ENCODE measurements around the gene ZKSCAN7.
"Not testable (repeated sequence)": the region's sequence is repeated elsewhere in the genome, so short reads cannot be mapped to it uniquely, and the experiment has no call there.

The ZKSCAN7 gene

GRCh38 chr3:44577354-44577952, 22.5 kb downstream of the ZKSCAN7 start:
- not testable (repeated sequence) for DNase-seq

DNA sequence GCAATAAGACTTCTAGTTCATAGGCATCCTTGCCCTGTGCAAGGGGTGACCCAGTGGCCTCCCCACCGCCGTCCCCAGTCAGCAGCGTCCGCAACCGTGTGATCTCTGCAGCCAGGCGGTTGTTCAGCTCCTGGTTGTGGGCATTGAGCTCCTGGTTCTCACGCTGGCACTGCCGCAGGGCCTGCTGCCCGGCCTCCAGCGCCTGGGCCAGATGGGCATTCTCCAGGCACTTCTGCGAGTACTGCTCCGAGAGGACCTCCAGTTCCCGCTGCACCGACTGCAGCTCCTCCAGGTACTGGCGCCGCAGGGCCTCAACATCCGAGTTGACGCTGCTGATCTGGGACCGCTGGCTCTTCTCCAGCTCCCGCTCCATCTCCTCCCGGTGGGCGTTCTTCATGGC, 23.3 kb downstream of the ZKSCAN7 start:
- not testable (repeated sequence) for DNase-seq

DNA sequence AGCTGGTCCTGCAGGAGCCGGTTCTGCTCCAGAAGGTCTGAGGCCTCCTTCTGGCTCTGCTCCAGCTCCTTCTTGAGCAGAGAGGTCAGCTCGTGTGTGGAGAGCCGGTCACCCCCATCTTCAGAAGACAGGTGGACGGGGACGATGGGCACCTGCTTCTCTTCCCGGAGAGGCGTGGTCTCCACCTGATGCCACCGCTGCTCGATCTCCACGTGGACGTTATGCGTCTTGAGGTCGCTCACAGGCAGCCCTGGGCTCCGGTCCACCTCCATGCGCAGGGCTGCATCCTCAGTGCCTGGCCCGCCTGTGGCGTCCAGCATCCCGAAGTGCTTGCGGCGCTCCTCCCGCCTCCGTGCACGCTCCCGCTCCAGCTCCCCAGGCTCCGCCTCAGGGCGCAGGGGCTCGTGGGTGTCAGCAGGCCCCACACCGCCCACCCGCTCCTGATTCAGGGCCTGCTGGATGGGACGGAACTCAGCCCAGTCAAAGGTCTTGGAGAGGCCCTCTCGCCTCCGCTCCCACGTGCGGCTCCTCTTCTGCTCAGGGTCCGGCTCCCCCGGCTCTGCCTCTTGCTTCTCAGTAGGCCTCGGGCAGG, 24.0 kb downstream of the ZKSCAN7 start:
- not testable (repeated sequence) for DNase-seq

- DNase-seq, result not testable (repeated sequence)
Measured at GRCh38 chr3:44579749-44580148, 24.8 kb downstream of the ZKSCAN7 start.

DNA sequence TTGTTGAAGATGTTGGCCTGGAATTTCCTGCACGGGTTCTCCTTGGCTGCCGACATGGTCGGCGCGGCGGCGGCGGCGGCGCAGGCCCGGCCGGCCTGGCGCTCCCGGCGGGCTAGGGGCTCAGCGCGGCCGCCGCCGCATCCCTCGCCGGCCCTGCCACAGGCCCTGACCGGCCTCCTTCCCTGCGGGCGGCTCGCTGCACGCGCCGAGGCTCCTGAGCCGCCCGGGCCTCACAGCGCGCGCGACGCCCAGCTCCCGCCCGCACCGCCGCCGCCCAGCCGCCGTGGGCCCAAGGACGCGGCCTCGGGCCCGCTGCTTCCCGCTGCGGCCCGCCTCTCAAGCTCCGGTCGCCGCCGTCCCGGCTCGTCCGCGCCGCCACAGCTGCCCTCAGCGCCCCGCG, 26.0 kb downstream of the ZKSCAN7 start:
- DNase-seq, result not testable (repeated sequence)

DNA sequence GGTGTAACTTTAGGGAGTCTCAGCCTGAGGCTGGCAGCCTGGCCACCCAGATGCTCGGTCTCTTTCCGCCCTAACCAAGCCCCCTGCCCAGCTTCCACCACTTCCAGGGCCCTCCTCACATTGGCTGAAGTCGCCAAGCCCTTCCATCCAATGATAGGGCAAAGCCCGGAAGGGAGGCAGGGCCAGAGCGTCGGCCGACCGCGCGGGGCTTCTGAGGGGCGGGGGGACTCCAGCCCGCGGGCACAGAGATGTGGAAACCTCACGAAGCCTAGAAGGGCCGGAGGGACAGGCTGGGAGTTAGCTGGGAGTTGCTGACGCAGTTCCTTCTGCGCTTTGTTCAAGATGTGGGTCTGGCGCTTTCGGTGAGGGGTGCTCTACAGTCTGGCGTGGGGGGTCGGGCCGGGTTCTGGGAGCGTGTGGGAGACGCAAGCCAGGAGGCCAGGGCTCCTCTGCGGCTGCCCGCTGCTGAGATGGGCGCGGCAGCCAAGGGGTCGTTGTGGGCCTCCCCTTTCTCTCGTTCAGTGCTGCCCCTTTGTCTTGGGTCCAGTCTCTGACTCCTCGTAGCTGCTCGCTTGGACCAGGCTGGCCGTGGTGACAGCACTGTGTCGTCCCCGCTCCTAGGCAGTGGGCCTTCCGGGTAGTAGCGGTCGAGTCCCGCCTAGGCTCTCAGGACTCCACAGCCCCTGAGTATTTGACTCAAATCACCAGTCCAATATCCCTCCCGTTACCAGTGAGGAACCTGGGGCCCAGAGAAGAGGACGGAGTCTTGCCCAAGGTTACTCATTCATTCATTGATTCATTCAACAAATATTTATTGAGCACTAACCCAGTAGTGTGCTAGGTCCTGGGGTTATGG, 29.9 kb downstream of the ZKSCAN7 start, which contains the start of gene ZNF660:
Gene ZNF660 (plus strand): TSS at position 319 of the 856 bp plus-strand sequence. CDS start 9,230 bp downstream, outside the sequence.
- DNase-seq, result no peak

DNA sequence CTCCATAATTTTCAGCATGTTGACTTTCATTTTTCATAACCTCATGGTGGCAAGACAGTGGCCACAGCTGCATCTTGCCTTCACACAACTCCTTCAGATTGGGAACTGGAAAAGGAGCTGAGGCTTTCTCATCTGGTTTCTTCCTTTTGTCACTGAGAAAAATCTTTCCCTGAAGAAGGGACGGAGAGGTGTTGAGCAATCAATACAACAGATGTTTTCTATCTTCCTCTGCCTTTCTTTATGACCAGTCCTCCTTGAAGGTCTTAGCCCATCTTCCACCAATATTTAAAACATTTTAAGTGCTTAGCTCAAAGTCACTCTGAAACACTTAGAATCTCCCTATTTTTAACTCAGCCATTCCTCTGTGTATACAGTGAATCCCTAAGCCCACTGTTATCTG, 41.6 kb downstream of the ZKSCAN7 start:
- no peak for DNase-seq

- DNase-seq, result no peak
Measured at GRCh38 chr3:44601749-44602148, 46.8 kb downstream of the ZKSCAN7 start.

DNA sequence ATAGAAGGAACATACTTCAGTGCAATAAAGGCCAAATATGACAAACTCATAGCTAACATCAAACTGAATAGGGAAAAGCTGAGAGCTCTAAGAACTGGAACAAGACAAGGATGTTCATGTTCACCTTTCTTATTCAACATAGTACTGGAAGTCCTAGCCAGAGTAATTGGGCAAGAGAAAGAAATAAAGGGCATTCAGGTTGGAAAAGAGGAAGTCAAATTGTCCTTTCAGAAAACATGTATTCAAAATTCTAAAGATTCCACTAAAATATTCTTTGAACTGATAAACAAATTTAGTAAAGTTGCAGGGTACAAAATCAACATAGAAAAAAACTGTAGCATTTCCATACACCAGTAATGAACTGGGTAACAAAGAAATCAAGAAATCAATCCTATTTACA, 57.7 kb downstream of the ZKSCAN7 start:
- DNase-seq, result no peak

All from GOT3 (cell line).